ENCODE measurements around the gene TIAM2.

Gene TIAM2

GRCh38 chr6:154991207-154991606 lies 3.9 kb upstream of the TIAM2 start:
- Histone ChIP-seq H3K4me3 (ENCODE audit: low read length) (no peak overlapping the region), H3K9me2 (replicated peaks; ENCODE audit: insufficient read depth, low read length) (no peaks in the 10 kb centered on the region), H3K27me3 (replicated peaks; ENCODE audit: insufficient read depth, low read length) (no peaks in the 10 kb centered on the region), H3K4me1 (ENCODE audit: low read length) (no peaks in the 10 kb centered on the region), H2AFZ (ENCODE audit: low read length) (no peak overlapping the region), H3K4me2 (ENCODE audit: low read depth, low read length) (no peak overlapping the region), H4K20me1 (ENCODE audit: insufficient read depth, low read length) (no peaks in the 10 kb centered on the region), H3K9ac (ENCODE audit: low read length) (no peak overlapping the region), H3K36me3 (replicated peaks; ENCODE audit: insufficient read depth, low read length) (no peaks in the 10 kb centered on the region), H3K79me2 (ENCODE audit: low read length) (no peaks in the 10 kb centered on the region), H3K27ac (ENCODE audit: low read length) (no peak overlapping the region), H3K9me3 (replicated peaks; ENCODE audit: insufficient read depth, low read length) (no peaks in the 10 kb centered on the region), H3F3A (ENCODE audit: insufficient read depth, low read length) (no peaks in the 10 kb centered on the region)
- DNase-seq: no peak
- TF ChIP-seq EZH2 (optimal IDR thresholded peaks at IDR 0.05; ENCODE audit: low read depth, low read length): no peak
- TF ChIP-seq CTCF (IDR thresholded peaks at IDR 0.05; ENCODE audit: low read length): no peak
- no peak for TF ChIP-seq EZH2phosphoT487 (IDR thresholded peaks at IDR 0.05; ENCODE audit: low read length)

GRCh38 chr6:154993026-154993425 lies 2.1 kb upstream of the TIAM2 start:
- Histone ChIP-seq H3K36me3 (replicated peaks; ENCODE audit: insufficient read depth, low read length) (no peaks in the 10 kb centered on the region), H3F3A (ENCODE audit: insufficient read depth, low read length) (no peaks in the 10 kb centered on the region), H3K9ac (ENCODE audit: low read length) (no peak overlapping the region), H4K20me1 (ENCODE audit: insufficient read depth, low read length) (no peaks in the 10 kb centered on the region), H3K79me2 (ENCODE audit: low read length) (no peaks in the 10 kb centered on the region), H3K27me3 (replicated peaks; ENCODE audit: insufficient read depth, low read length) (no peaks in the 10 kb centered on the region), H3K9me3 (replicated peaks; ENCODE audit: insufficient read depth, low read length) (no peaks in the 10 kb centered on the region), H3K4me2 (ENCODE audit: low read depth, low read length) (no peak overlapping the region), H3K4me3 (ENCODE audit: low read length) (no peak overlapping the region), H3K4me1 (ENCODE audit: low read length) (no peaks in the 10 kb centered on the region), H3K27ac (ENCODE audit: low read length) (no peak overlapping the region), H3K9me2 (replicated peaks; ENCODE audit: insufficient read depth, low read length) (no peaks in the 10 kb centered on the region), H2AFZ (ENCODE audit: low read length) (no peak overlapping the region)
- DNase-seq: no peak
- TF ChIP-seq CTCF (IDR thresholded peaks at IDR 0.05; ENCODE audit: low read length) (no peak), EZH2phosphoT487 (IDR thresholded peaks at IDR 0.05; ENCODE audit: low read length) (no peak), EZH2 (optimal IDR thresholded peaks at IDR 0.05; ENCODE audit: low read depth, low read length) (no peak)

GRCh38 chr6:154993710-154994109 lies 1.4 kb upstream of the TIAM2 start:
- H3K9me2 ChIP-seq (replicated peaks; ENCODE audit: insufficient read depth, low read length): no peaks in the 10 kb centered on the region
- TF ChIP-seq CTCF (IDR thresholded peaks at IDR 0.05; ENCODE audit: low read length) (no peak), EZH2phosphoT487 (IDR thresholded peaks at IDR 0.05; ENCODE audit: low read length) (no peak), EZH2 (optimal IDR thresholded peaks at IDR 0.05; ENCODE audit: low read depth, low read length) (no peak)
- H4K20me1 ChIP-seq (ENCODE audit: insufficient read depth, low read length): no peaks in the 10 kb centered on the region
- H3K9ac ChIP-seq (ENCODE audit: low read length): no peak overlapping the region
- no peaks in the 10 kb centered on the region for H3K36me3 ChIP-seq (replicated peaks; ENCODE audit: insufficient read depth, low read length)
- no peaks in the 10 kb centered on the region for H3K79me2 ChIP-seq (ENCODE audit: low read length)
- no peak for DNase-seq
- H3K4me2 ChIP-seq (ENCODE audit: low read depth, low read length): no peak overlapping the region
- no peaks in the 10 kb centered on the region for H3K4me1 ChIP-seq (ENCODE audit: low read length)
- no peaks in the 10 kb centered on the region for H3K27me3 ChIP-seq (replicated peaks; ENCODE audit: insufficient read depth, low read length)
- H3K27ac ChIP-seq (ENCODE audit: low read length): no peak overlapping the region
- H3K4me3 ChIP-seq (ENCODE audit: low read length): no peak overlapping the region
- H2AFZ ChIP-seq (ENCODE audit: low read length): no peak overlapping the region
- H3F3A ChIP-seq (ENCODE audit: insufficient read depth, low read length): no peaks in the 10 kb centered on the region
- no peaks in the 10 kb centered on the region for H3K9me3 ChIP-seq (replicated peaks; ENCODE audit: insufficient read depth, low read length)

Measured in MM.1S (cell line).